GM18520 (cell line): Measurements from ENCODE around the gene CUL5.
"Not testable (repeated sequence)": the region's sequence is repeated elsewhere in the genome, so short reads cannot be mapped to it uniquely, and the experiment has no call there.

Experiments
- ATAC-seq: cut with Tn5 transposase; IDR thresholded peaks from one replicate; pipeline ENCODE4 v1.9.1; 2021; ENCODE audit not compliant: unreplicated experiment

CUL5 gene

DNA sequence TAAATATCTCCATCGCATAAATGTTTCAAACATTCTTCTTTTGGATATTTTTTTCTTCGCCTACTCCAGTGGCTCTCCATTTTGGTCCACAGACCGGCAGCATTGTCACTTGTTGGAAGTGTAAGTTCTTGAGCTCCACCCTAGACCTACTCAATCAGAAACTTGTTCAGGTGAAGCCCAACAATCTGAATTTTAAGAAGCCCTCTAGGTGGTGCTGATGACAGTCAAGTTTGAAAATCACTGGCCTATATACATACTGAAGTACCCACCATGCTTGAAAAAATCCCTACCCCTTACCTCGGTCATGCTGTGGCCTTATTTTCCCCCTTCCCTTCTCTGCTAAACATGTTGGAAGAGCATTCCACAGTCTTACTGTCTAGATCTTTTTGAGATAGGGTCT lies 102.4 kb downstream of the CUL5 start:
- ATAC-seq: no peak

DNA sequence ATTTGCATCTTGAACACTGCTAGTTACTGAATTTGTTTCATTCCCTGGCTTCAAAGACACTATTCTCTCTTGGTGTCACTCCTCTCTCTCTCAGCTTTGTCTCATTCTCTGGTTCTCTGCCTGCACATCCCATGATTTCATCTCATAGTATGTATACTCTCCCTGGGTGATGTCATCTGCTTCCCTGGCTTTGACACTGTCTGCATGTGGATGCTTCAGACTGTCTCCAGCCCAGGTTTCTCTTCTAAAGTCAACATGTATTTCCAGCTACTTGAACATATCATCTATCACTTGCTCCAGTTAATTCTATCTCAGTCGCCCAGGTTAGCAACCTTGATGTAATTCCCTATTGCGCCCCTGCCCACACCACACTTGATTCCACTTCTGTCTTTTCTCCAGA lies 103.4 kb downstream of the CUL5 start:
- no peak for ATAC-seq

DNA sequence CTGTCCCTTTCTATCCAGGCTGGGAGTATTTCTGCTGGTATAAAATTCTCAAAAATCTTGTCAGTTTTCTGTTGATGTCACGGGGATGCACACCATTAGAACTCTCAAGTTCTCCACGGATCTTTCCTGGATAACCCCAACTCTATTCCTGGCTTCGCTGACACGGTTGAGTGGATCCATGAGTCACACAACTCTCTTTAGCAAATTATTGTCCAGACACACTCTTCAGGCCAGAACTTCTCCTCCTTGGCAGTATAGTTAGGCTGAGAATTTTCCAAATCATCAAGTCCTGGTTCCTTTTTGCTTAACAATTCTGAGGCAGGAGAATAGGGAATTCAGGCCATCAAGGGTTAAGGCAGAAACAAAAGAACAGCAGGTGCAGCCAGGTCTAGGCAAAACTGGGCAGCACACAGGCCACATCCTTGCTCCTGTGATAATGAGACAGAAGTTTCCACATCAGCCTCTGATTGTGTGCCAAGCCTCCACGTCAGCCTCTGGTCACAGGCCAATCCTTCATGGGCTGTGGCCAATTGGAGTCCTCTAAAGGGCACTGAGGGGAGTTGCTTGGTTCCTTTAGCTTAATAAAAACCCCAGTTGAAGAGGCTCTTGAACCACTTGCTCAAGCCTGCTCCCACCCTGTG lies 106.9 kb downstream of the CUL5 start:
- no peak for ATAC-seq

DNA sequence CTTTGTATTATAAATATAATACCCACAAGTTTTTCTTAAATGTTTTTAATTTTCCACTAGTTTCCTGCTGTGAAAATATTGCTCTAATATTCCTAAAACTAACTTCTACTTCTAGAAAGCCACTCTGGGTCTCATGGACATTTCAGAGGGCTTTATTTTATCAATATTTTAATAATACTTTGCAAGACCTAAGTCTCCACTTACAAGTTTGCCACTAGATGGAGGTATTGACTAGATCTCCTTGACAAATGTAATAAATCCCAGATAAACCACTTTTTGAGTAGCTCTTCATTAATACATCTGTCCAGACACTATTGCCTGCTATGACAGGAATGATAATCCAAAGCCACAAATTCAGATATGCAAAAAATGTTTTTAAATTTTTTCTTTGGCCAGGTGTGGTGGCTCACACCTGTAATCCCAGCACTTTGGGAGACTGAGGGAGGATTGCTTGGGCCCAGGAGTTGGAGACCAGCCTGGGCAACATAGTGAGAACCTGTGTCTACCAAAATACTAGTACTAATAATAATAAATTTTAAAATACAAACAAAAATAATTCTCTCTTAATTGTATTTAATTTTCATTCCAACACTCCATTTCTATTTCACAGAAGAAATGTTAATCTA lies 109.2 kb downstream of the CUL5 start:
- ATAC-seq: no peak

DNA sequence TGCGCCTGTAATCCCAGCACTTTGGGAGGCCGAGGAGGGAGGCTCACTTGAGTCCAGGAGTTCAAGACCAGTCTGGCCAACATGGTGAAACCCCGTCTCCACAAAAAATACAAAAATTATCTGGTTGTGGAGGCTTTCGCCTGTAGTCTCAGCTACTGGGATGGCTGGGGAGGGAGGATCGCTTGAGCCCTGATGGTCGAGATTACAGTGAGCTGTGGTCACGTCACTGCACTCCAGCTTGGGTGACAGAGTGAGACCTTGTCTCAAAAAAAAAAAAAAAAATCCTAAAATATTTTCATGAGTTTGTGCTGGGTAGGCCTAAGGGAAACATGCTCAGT lies 112.2 kb downstream of the CUL5 start:
- not testable (repeated sequence) for ATAC-seq

DNA sequence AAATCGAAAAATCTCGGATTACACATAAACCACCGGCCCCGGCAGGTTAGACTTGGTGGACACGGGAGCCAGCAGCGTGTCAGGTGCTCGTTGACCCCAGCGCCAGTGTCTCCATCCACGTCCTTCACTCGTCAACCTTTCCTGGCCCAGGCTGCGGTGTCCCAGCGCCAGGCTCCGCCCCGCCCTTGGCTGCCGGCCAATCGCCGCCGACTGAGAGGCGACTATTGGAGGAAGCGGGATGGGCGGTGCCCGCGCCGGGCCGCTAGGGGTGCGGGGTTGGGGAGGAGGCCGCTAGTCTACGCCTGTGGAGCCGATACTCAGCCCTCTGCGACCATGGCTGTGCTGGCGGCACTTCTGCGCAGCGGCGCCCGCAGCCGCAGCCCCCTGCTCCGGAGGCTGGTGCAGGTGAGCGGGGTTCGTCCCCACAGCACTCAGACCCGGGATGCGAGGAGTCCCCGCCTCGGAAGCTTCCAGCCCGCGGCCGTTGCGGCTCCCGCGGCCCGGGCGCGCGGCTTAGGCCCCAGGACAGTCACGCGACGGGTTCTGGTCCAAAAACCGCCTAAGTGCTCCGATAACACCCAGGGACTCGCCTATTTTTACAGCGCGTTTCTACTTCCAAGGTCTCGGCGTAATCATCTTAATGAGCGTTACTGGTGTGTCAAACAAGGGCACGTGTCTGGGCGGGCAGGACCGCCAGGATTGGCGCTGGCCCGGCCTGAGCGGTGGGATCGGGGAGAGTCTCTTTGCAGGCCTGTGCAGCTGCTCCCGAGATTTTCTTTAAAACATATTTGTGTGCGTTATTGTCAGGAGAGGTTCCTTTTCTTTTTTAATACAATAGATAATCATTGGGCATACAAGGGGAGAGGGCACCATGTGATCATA lies 112.8 kb downstream of the CUL5 start, which contains the start of gene ACAT1:
ACAT1 (plus strand) TSS at position 294 of the 882 bp plus-strand sequence; CDS start at position 334, 40 bp downstream.
- ATAC-seq: peak; percentile 95

DNA sequence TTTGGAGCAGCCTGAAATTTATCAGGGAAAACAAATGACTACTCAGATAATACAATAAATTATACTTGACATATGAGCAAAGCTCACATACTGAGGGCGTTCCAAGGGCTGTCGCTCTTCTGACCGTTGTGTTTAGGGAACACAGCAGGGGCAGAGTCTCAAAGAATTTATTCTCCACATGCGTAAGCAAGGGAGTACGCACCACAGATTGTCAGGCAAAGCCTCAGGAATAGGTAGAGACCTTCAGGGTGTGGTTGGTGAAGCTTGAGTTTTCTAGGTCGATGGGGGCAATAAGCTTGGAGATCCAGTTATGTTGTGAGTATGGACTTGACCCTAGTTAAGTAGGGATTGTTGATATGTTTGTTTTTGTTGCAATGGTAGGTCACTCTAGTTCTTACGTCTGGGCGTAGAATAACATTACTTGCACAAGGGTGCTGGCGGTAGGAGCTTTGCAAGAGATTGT lies 113.5 kb downstream of the CUL5 start:
- no peak for ATAC-seq

DNA sequence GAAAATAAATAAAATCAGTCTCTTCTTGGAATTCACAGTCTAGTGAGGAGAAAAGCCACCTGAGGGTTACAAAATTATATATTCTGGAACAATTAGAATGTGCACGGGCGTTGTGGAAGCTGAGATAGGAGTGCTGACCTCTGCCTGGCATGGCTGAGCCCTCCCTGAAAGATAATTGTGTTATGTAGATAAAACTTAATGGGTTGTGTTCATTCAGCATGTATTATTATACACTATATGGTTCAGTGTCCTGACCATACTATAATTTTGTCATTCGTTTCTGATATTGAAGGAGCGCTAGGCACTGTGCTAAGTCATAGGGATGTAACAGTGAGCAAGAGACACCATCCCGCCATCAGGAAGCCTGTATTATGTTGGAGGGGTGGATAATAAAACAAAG lies 116.4 kb downstream of the CUL5 start:
- no peak for ATAC-seq

DNA sequence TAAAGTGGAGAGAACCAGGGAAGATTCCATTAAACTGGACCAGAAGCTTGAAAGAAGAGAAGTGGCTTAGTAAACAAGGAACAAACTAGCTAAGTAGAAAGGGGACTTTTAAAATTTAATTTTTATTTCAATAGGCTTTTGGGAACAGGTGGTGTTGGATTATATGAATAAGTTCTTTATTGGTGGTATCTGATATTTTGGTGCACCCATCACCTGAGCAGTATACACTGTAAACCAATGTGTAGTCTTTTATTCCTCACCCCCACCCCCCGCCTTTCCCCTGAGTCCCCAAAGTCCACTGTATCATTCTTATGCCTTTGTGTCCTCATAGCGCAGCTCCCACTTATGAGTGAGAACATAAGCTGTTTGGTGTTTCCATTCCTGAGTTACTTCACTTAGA lies 120.1 kb downstream of the CUL5 start:
- no peak for ATAC-seq

DNA sequence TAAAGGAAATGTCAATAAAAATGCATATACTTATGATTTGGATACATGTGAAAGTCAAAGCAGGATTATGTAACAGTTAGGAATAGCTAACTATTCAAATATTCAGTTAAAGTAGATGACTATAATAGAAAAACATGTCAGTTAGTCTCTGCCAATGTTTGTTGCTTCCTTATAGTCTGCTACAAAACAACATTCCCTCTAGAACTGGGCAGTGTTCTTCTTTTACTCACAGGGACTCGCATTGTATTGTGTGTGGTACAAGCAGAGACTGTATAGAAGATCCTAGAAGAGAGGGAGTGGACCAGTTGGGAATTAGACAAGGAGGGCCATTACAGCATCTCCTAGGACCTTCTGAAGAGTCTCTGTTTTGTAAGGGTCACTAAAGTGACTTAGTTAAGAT lies 123.3 kb downstream of the CUL5 start:
- no peak for ATAC-seq

DNA sequence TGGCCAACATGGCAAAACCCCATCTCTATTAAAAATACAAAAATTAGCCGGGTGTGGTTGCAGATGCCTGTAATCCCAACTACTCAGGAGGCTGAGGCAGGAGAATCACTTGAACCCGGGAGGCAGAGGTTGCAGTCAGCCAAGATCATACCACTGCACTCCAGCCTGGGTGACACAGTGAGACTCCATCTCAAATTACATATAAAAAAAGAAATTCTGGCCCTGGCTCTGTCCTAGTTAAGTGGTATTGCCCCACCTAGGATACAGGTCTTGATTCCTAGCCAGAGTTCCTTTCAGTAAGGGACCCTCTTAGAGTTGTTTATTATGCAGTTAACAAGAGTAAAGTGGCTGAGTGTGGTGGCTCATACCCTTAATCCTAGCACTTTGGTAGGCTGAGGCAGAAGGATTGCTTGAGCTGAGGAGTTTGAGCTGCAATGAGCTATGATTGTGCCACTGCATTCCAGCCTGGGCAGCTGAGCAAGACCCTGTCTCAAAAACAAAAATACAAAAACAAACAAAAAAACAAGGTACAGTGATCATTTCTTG lies 124.4 kb downstream of the CUL5 start:
- ATAC-seq: not testable (repeated sequence)

DNA sequence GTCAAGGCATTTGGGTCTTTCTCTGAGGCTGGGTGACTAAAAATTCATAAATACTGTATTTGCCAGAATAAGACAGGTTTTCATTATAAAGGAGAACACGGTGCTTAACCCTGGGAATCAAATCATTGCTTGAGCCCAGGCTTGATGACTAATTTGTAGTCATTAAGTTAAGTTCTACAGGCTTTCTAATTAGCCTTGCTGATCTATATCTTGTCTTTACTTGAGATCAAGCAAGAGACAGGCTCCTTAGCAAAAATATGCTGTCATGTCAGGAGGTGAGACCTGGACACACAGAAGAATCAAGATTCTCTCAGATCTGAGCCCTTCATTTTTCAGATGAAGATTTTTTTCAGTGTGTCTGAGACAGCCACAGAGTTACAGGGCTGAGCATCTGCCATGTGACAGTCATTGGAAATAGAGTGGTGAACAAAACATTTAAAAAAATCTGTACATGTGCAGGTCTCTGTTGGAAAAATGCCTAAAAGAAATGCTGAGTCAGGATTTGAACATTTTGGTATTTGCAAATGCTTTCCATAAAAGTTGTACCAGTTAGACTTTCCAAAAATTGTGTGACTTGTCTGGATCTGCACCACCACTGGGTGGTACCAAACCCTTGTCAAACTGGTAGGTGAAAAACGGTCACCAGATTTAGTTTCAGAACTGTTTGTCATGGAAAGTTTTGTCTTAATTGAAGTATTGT lies 127.3 kb downstream of the CUL5 start:
- ATAC-seq: no peak

DNA sequence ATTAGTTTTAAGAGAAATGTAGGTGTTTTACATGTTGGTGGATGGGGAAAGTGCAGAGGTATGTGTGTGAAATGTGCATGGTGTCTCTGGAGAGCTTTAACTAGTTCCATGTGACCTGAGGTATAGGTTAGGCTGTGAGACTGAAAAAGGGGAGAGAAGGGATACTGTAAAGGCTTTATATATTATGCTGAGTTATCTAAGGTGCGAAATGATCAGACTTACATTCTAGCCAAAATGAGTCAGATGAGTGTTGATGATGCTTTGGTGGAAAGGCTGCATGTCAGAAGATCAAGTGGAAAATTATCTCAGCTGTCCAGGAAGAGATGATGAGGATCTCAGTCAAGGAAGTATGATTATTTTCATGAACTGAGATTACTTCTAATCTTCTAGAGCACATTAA lies 128.5 kb downstream of the CUL5 start:
- no peak for ATAC-seq

DNA sequence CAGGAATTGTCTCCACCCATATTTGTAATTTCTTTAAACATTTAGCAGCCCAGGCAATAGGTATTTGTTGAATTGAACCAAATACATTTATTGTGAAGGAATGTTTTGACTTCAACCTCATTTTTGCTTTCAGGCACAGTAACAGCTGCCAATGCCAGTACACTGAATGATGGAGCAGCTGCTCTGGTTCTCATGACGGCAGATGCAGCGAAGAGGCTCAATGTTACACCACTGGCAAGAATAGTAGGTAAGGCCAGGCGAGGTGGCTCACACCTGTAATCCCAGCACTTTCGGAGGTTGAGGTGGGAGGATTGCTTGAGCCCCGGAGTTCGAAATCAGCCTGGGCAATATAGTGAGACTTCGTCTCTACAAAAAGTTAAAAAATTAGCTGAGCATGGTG lies 133.6 kb downstream of the CUL5 start:
- no peak for ATAC-seq

DNA sequence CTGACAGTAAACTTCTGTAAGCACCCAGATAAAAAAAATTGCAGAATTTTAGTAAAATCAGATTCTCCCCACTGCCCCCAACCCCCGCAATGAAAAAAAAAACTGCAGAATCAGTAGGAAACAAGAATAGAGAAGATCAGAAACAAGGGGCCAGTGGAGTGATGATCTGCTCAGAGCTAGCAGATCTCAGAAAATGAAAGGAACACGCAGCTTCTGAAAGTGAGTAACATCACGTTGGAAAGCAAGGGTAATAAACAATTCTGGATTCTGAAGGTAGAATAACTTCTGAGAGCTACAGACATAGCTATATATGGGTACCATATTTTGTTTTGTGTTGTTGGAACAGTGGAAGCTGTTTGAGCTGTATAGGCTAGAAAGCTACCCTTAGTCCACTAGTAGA lies 135.9 kb downstream of the CUL5 start:
- no peak for ATAC-seq

DNA sequence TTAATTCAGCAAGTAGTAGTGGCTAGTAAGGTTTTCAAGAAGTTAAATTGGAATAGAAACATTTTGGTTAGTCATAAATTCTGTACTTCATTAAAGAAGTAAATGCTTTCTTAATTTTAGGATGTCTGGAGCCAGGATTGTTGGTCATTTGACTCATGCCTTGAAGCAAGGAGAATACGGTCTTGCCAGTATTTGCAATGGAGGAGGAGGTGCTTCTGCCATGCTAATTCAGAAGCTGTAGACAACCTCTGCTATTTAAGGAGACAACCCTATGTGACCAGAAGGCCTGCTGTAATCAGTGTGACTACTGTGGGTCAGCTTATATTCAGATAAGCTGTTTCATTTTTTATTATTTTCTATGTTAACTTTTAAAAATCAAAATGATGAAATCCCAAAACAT lies 138.5 kb downstream of the CUL5 start:
- ATAC-seq: no peak

DNA sequence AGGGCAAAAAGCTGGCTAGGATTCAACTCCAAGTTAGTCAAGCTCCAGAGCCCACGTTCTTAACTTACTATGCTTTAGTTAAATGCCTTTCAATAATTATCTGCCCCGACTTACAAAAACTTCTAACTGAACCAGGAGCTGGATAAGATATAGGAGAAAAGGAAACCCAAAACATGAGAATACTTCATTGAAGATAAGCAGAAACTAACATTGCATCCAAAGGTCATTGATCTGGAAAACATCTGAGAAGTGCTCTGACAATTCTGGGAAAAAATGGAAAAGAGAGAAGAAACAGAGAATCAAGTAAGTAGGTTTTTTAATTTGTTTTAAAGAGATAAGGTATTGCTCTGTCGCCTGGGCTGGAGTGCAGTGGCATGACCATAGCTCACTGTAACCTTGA lies 139.9 kb downstream of the CUL5 start:
- no peak for ATAC-seq

DNA sequence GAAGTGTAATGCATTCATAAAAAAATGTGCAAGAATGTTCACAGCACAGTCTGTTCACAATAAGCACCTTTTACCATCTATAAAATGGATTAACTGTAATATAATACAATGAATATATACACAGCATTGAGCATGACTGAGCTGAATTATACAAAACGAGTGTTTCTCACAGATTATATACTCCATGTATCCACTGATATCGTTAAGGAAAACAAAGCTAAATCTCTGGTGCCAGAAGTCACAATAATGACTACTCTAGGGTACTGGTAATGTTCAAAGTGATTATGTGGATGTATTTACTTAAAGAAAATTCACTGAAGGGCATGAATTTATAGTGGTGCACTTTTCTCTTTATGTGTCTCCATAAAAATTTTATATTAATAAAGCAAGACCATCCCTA lies 145.9 kb downstream of the CUL5 start:
- no peak for ATAC-seq
